HG03175 (cell line): Measurements from ENCODE around the gene B3GALT5.

ENCODE experiments used
- ATAC-seq: cut with Tn5 transposase; IDR thresholded peaks from one replicate; pipeline ENCODE4 v1.9.1; 2021; ENCODE audit warnings: mild to moderate bottlenecking, moderate library complexity; ENCODE audit not compliant: unreplicated experiment

The B3GALT5 gene

GRCh38 chr21:39602793-39603192 is 9.9 kb upstream of the B3GALT5 start:
- no peak for ATAC-seq

- ATAC-seq = no peak
Measured at GRCh38 chr21:39604951-39605350, 7.8 kb upstream of the B3GALT5 start.

- ATAC-seq = no peak
Measured at GRCh38 chr21:39610703-39611102, 2.0 kb upstream of the B3GALT5 start.

GRCh38 chr21:39611551-39612190 is 1.1 kb upstream of the B3GALT5 start:
- ATAC-seq = no peak

GRCh38 chr21:39613041-39613934 is 548 bp downstream of the B3GALT5 start:
- no peak for ATAC-seq

- ATAC-seq = no peak
Measured at GRCh38 chr21:39616211-39616772, 3.6 kb downstream of the B3GALT5 start.

- no peak for ATAC-seq
Measured at GRCh38 chr21:39620856-39621255, 8.1 kb downstream of the B3GALT5 start.

GRCh38 chr21:39625211-39625895 is 12.6 kb downstream of the B3GALT5 start:
- ATAC-seq = no peak

- ATAC-seq = no peak
Measured at GRCh38 chr21:39628385-39628784, 15.6 kb downstream of the B3GALT5 start.

GRCh38 chr21:39630191-39630591 is 17.5 kb downstream of the B3GALT5 start:
- no peak for ATAC-seq

- no peak for ATAC-seq
Measured at GRCh38 chr21:39630827-39631226, 18.1 kb downstream of the B3GALT5 start.

- no peak for ATAC-seq
Measured at GRCh38 chr21:39631842-39632562, 19.3 kb downstream of the B3GALT5 start.

- no peak for ATAC-seq
Measured at GRCh38 chr21:39632796-39633442, 20.2 kb downstream of the B3GALT5 start.

- no peak for ATAC-seq
Measured at GRCh38 chr21:39633770-39634181, 21.0 kb downstream of the B3GALT5 start.

- ATAC-seq = no peak
Measured at GRCh38 chr21:39634507-39634906, 21.8 kb downstream of the B3GALT5 start.

GRCh38 chr21:39637197-39637970 is 24.6 kb downstream of the B3GALT5 start:
- no peak for ATAC-seq

GRCh38 chr21:39637971-39638240 is 25.2 kb downstream of the B3GALT5 start:
- no peak for ATAC-seq

GRCh38 chr21:39638281-39638680 is 25.5 kb downstream of the B3GALT5 start:
- ATAC-seq = no peak

- ATAC-seq = no peak
Measured at GRCh38 chr21:39640754-39641153, 28.0 kb downstream of the B3GALT5 start.
